T-helper 1 cell (primary cell): Measurements from ENCODE around the gene CACNG7.
"Not testable (repeated sequence)": the region's sequence is repeated elsewhere in the genome, so short reads cannot be mapped to it uniquely, and the experiment has no call there.

Experiments
- DNase-seq, 5 donors: peaks; one replicate each; pipeline ENCODE4 v3.0.0-alpha.2; 2012 to 2020
- total RNA-seq, 4 donors: gene quantifications; one replicate each; lab custom pipeline; 2026; lab: John Stamatoyannopoulos, UW

CACNG7 gene
- 0 to 1.6 (median 0) reads per million in 4 donors for total RNA-seq

GRCh38 chr19:53908935-53909415 is at the start of gene CACNG7:
TSS of gene CACNG7 (plus strand) at chr19:53909278. CDS start at chr19:53912832, 3,554 bp downstream.
- DNase-seq = no peak

GRCh38 chr19:53864308-53864836 is 44.7 kb upstream of the CACNG7 start:
- no peak for DNase-seq

GRCh38 chr19:53865523-53865917 is 43.6 kb upstream of the CACNG7 start:
- no peak for DNase-seq

- DNase-seq = peak in 4 of 5 donors; percentile 31 to 73 (median 66)
Observed at GRCh38 chr19:53865918-53866864, 42.9 kb upstream of the CACNG7 start.

GRCh38 chr19:53866865-53867224 is 42.2 kb upstream of the CACNG7 start:
- no peak for DNase-seq

GRCh38 chr19:53867225-53868090 is 41.6 kb upstream of the CACNG7 start, which contains the start of gene MYADM:
TSS of gene MYADM (plus strand) at chr19:53867883. CDS start at chr19:53873530, 5,647 bp downstream.
- DNase-seq = peak; percentile 98 to 100 (median 99)

- DNase-seq = peak; percentile 30 to 50 (median 47)
Observed at GRCh38 chr19:53868091-53868891, 40.8 kb upstream of the CACNG7 start.

GRCh38 chr19:53868892-53869804 is 39.9 kb upstream of the CACNG7 start:
- peak; percentile 85 to 93 (median 87) for DNase-seq

- DNase-seq = not testable (repeated sequence)
Observed at GRCh38 chr19:53869805-53870484, 39.1 kb upstream of the CACNG7 start.

GRCh38 chr19:53870485-53870844 is 38.6 kb upstream of the CACNG7 start:
- no peak for DNase-seq

- DNase-seq = no peak
Observed at GRCh38 chr19:53871454-53871853, 37.6 kb upstream of the CACNG7 start.

GRCh38 chr19:53872762-53873161 is 36.3 kb upstream of the CACNG7 start:
- no peak for DNase-seq

GRCh38 chr19:53873773-53874605 is 35.1 kb upstream of the CACNG7 start:
- DNase-seq = no peak

GRCh38 chr19:53874606-53874990 is 34.5 kb upstream of the CACNG7 start:
- DNase-seq = peak in 1 of 5 donors; percentile 52

- DNase-seq = no peak
Observed at GRCh38 chr19:53875602-53876325, 33.3 kb upstream of the CACNG7 start.

GRCh38 chr19:53876651-53877224 is 32.3 kb upstream of the CACNG7 start:
- no peak for DNase-seq

- DNase-seq = peak in 4 of 5 donors; percentile 48 to 51 (median 49)
Observed at GRCh38 chr19:53877361-53877766, 31.7 kb upstream of the CACNG7 start.

- DNase-seq = no peak
Observed at GRCh38 chr19:53878776-53879139, 30.3 kb upstream of the CACNG7 start.
